GM19043 (cell line): ENCODE results near the gene LNP1.
A peak's percentile ranks its signal among the peaks of the same experiment; 100 is the strongest.
"Not testable (repeated sequence)": the region's sequence is repeated elsewhere in the genome, so short reads cannot be mapped to it uniquely, and the experiment has no call there.

Experiments used
- ATAC-seq: cut with Tn5 transposase; IDR thresholded peaks from one replicate; pipeline ENCODE4 v1.9.1; 2021; ENCODE audit warnings: low read depth; ENCODE audit not compliant: unreplicated experiment

The LNP1 gene

GRCh38 chr3:100471444-100471843 is 70.1 kb downstream of the LNP1 start:
- ATAC-seq = no peak

- not testable (repeated sequence) for ATAC-seq
Measured at GRCh38 chr3:100477851-100478360, 76.6 kb downstream of the LNP1 start.

GRCh38 chr3:100478521-100478920 is 77.2 kb downstream of the LNP1 start:
- not testable (repeated sequence) for ATAC-seq

GRCh38 chr3:100480081-100480480 is 78.7 kb downstream of the LNP1 start:
- ATAC-seq = no peak

GRCh38 chr3:100482176-100482575 is 80.8 kb downstream of the LNP1 start:
- ATAC-seq = no peak

GRCh38 chr3:100483529-100483928 is 82.2 kb downstream of the LNP1 start:
- no peak for ATAC-seq

- no peak for ATAC-seq
Measured at GRCh38 chr3:100486808-100487207, 85.5 kb downstream of the LNP1 start.

- ATAC-seq = no peak
Measured at GRCh38 chr3:100489118-100489517, 87.8 kb downstream of the LNP1 start.

GRCh38 chr3:100492059-100493006 is 91.0 kb downstream of the LNP1 start, which contains the start of gene TMEM45A:
TSS of gene TMEM45A (plus strand) at chr3:100492619. CDS start at chr3:100555212, 62,593 bp downstream.
- ATAC-seq = peak; percentile 96

- ATAC-seq = peak; percentile 28
Measured at GRCh38 chr3:100496711-100497261, 95.4 kb downstream of the LNP1 start.

- ATAC-seq = no peak
Measured at GRCh38 chr3:100499651-100500050, 98.3 kb downstream of the LNP1 start.

GRCh38 chr3:100500320-100500880 is 99.1 kb downstream of the LNP1 start:
- ATAC-seq = no peak

GRCh38 chr3:100503448-100503847 is 102.1 kb downstream of the LNP1 start:
- ATAC-seq = peak; percentile 59
